Adrenal gland (tissue), 5 donors: ENCODE results near the gene CCDC142.

ENCODE experiments used
- POLR2A ChIP-seq, 2 donors: fragments of 450-650 bp; IDR thresholded peaks; one replicate each; pipeline ENCODE4 v1.6.1; 2017; ENCODE audit warnings: antibody characterized with exemption in 2 of 2, mild to moderate bottlenecking in 2 of 2, moderate library complexity in 1 of 2
- TF ChIP-seq, protein P1 (sequence below), 6 experiments: fragments of 450-650 bp in 4 of 6; fragments of 200-600 bp in 2 of 6; sonication (generic) in 1 of 6; IDR thresholded peaks; 1 replicate in 5 of 6; 2 replicates in 1 of 6; pipeline versions ENCODE4 v1.5.1 to v1.8.0; 2016 to 2021; ENCODE audit warnings: antibody characterized with exemption in 6 of 6, mild to moderate bottlenecking in 2 of 6, moderate library complexity in 1 of 6
- donor health status: DM: no; HTN: no; CAD: no.

- TF ChIP-seq, protein P1, sequence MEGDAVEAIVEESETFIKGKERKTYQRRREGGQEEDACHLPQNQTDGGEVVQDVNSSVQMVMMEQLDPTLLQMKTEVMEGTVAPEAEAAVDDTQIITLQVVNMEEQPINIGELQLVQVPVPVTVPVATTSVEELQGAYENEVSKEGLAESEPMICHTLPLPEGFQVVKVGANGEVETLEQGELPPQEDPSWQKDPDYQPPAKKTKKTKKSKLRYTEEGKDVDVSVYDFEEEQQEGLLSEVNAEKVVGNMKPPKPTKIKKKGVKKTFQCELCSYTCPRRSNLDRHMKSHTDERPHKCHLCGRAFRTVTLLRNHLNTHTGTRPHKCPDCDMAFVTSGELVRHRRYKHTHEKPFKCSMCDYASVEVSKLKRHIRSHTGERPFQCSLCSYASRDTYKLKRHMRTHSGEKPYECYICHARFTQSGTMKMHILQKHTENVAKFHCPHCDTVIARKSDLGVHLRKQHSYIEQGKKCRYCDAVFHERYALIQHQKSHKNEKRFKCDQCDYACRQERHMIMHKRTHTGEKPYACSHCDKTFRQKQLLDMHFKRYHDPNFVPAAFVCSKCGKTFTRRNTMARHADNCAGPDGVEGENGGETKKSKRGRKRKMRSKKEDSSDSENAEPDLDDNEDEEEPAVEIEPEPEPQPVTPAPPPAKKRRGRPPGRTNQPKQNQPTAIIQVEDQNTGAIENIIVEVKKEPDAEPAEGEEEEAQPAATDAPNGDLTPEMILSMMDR (IDR thresholded peaks at IDR 0.05) = no peak
- TF ChIP-seq POLR2A (IDR thresholded peaks at IDR 0.05) = no peak
Observed at GRCh38 chr2:74514368-74515270, 31.8 kb upstream of the CCDC142 start, which contains the start of gene TLX2.
